ENCODE data around the gene CAMTA1.

The CAMTA1 gene

GRCh38 chr1:7388488-7389185 is 603.4 kb downstream of the CAMTA1 start:
- TF ChIP-seq, protein P1, sequence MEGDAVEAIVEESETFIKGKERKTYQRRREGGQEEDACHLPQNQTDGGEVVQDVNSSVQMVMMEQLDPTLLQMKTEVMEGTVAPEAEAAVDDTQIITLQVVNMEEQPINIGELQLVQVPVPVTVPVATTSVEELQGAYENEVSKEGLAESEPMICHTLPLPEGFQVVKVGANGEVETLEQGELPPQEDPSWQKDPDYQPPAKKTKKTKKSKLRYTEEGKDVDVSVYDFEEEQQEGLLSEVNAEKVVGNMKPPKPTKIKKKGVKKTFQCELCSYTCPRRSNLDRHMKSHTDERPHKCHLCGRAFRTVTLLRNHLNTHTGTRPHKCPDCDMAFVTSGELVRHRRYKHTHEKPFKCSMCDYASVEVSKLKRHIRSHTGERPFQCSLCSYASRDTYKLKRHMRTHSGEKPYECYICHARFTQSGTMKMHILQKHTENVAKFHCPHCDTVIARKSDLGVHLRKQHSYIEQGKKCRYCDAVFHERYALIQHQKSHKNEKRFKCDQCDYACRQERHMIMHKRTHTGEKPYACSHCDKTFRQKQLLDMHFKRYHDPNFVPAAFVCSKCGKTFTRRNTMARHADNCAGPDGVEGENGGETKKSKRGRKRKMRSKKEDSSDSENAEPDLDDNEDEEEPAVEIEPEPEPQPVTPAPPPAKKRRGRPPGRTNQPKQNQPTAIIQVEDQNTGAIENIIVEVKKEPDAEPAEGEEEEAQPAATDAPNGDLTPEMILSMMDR (IDR thresholded peaks at IDR 0.05; ENCODE audit: low read depth, low read length): no peak
- no peak overlapping the region for H3K4me3 ChIP-seq (ENCODE audit: low read depth, low read length)

DNA sequence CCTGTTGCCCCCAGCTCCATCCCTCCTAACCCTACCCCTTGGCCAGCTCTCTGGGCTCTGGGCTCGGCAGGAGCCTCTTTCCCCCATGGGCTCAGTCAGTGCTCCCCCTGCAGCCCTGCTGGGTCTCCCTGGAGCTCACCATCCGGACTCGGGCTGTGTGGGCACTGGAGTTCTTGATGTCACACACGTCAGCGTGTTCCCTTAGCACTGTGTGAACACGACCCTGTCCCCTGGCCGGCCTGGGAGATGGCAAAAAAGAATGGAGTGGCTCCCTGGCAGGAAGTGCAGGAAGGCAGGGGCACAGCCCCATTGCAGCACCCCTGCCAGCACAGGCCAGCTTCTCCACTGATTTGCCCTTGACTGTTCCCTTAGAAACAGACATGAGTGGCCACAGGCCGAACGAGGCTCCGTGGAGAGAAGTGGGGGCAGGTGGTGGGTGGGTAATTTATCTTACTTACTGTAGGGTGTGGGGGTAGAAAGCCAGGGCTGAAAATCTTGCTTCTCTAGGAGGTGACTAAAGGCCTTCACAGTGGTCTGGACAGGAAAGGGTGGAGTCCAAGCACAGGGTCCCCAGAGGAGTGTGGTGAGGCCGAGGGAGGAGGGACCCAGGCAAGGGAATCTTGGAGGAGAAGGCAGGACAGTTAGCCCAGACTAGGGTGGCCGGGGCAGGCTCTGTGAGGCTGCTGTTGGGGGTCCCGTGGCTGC is 604.1 kb downstream of the CAMTA1 start:
- H3K4me3 ChIP-seq (ENCODE audit: low read depth, low read length): no peak overlapping the region
- TF ChIP-seq, protein P1 (IDR thresholded peaks at IDR 0.05; ENCODE audit: low read depth, low read length): no peak

DNA sequence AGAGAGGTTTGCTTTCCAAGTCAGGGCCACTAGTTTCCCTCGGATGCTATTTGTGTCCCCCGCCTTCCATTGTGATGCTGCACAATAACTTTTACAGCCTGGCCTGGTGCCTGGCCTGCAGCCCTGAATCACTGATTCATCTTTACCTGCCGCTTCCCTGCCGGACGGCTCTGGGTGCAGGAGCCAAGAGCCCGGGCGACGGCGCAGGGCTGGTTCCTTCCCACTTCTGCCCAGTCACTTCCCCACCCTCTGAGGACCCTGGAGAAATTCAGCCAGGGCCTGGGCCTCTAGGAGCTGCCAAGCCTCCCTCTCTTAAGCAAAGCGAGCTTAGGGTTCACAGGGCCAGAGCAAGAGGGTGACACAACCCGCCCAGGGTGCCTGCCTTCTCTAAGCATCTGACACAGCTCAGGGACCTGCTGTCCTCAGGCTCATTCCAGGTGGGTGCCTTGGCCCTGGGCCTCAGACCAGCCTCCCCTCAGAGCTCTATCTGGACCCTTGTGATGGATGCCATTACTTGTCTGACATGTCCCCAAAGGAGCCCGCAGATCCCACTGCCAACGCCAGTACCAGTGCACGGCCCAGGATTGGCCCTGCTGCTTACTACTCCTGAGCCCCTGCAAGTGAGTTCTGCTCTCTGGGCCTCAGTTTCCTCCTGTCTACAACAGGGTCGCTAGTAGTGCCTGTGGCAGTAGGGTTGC is 604.8 kb downstream of the CAMTA1 start:
- TF ChIP-seq, protein P1 (IDR thresholded peaks at IDR 0.05; ENCODE audit: low read depth, low read length): no peak

DNA sequence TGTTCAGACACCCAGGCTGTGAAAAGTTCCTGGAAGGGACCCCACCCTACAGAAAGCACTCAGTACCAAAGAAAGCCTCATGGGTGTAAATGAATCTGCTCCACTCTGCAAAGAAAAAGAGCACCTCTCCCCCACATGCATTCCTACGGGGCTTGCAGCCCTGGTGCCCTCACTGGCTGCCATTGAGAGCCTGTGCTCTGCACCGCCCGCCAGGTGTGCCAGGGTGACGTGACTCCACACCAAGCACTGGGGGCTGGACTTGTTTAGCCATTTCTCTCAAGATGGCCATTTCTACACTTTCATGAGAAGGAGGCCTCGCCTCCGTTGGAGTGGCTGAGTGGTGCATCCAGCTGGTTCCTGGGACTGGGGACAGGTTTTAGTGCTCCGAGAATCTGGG is 605.3 kb downstream of the CAMTA1 start:
- TF ChIP-seq, protein P1 (IDR thresholded peaks at IDR 0.05; ENCODE audit: low read depth, low read length): no peak

More for the DNA sequence above, 604.8 kb downstream of the CAMTA1 start:
- no peak overlapping the region for H3K4me3 ChIP-seq (ENCODE audit: low read depth, low read length)

GRCh38 chr1:7393136-7393535 is 607.9 kb downstream of the CAMTA1 start:
- H3K4me3 ChIP-seq (ENCODE audit: low read depth, low read length): no peak overlapping the region

More for the DNA sequence above, 605.3 kb downstream of the CAMTA1 start:
- no peak overlapping the region for H3K4me3 ChIP-seq (ENCODE audit: low read depth, low read length)

DNA sequence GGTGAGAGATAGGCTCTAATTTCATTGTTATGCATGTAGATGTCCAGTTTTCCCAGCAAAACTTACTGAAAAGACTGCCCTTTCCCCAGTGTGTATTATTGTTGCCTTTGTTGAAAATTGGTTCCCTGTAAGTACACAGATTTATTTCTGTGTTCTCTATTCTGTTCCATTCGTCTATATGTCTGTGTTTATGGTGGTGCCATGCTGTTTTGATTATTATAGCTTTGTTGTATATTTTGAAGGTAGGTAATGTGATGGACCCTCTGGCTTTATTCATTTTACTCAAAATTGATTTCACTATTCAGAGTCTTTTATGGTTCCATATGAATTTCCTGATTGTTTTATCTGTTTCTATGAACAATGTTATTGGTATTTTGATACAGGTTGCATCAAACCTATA is 610.0 kb downstream of the CAMTA1 start:
- TF ChIP-seq, protein P1 (IDR thresholded peaks at IDR 0.05; ENCODE audit: low read depth, low read length): no peak
- H3K4me3 ChIP-seq (ENCODE audit: low read depth, low read length): no peak overlapping the region

More at GRCh38 chr1:7393136-7393535, 607.9 kb downstream of the CAMTA1 start:
- TF ChIP-seq, protein P1 (IDR thresholded peaks at IDR 0.05; ENCODE audit: low read depth, low read length): no peak

Data from WI38 (cell line).